Coronary artery (tissue), 2 donors: Measurements from ENCODE around the gene ZFP69.
A peak's percentile ranks its signal among the peaks of the same experiment; 100 is the strongest.

Source experiments
- DNase-seq: peaks from one replicate; pipeline ENCODE4 v3.0.0-alpha.2; 2017; ENCODE audit warnings: low spot score
- H3K27ac ChIP-seq, 2 donors: fragments of 200-600 bp; sonication (generic); one replicate each; pipeline ENCODE4 v1.5.1; 2016 to 2019
- H3K4me3 ChIP-seq: fragments of 200-600 bp; sonication (generic); 2 replicates; pipeline ENCODE4 v1.5.1; 2016; ENCODE audit warnings: mild to moderate bottlenecking, moderate library complexity
- TF ChIP-seq, protein P1 (sequence below): fragments of 200-600 bp; sonication (generic); IDR thresholded peaks from one replicate; pipeline ENCODE4 v1.5.1; 2019; ENCODE audit warnings: antibody characterized with exemption

ZFP69 gene

GRCh38 chr1:40507973-40508372 is 30.9 kb downstream of the ZFP69 start:
- TF ChIP-seq, protein P1, sequence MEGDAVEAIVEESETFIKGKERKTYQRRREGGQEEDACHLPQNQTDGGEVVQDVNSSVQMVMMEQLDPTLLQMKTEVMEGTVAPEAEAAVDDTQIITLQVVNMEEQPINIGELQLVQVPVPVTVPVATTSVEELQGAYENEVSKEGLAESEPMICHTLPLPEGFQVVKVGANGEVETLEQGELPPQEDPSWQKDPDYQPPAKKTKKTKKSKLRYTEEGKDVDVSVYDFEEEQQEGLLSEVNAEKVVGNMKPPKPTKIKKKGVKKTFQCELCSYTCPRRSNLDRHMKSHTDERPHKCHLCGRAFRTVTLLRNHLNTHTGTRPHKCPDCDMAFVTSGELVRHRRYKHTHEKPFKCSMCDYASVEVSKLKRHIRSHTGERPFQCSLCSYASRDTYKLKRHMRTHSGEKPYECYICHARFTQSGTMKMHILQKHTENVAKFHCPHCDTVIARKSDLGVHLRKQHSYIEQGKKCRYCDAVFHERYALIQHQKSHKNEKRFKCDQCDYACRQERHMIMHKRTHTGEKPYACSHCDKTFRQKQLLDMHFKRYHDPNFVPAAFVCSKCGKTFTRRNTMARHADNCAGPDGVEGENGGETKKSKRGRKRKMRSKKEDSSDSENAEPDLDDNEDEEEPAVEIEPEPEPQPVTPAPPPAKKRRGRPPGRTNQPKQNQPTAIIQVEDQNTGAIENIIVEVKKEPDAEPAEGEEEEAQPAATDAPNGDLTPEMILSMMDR, result no peak
- peak overlapping the region; percentile 67 to 85 for H3K27ac ChIP-seq
- H3K4me3 ChIP-seq, result peak overlapping the region; percentile 77
- no peak for DNase-seq

DNA sequence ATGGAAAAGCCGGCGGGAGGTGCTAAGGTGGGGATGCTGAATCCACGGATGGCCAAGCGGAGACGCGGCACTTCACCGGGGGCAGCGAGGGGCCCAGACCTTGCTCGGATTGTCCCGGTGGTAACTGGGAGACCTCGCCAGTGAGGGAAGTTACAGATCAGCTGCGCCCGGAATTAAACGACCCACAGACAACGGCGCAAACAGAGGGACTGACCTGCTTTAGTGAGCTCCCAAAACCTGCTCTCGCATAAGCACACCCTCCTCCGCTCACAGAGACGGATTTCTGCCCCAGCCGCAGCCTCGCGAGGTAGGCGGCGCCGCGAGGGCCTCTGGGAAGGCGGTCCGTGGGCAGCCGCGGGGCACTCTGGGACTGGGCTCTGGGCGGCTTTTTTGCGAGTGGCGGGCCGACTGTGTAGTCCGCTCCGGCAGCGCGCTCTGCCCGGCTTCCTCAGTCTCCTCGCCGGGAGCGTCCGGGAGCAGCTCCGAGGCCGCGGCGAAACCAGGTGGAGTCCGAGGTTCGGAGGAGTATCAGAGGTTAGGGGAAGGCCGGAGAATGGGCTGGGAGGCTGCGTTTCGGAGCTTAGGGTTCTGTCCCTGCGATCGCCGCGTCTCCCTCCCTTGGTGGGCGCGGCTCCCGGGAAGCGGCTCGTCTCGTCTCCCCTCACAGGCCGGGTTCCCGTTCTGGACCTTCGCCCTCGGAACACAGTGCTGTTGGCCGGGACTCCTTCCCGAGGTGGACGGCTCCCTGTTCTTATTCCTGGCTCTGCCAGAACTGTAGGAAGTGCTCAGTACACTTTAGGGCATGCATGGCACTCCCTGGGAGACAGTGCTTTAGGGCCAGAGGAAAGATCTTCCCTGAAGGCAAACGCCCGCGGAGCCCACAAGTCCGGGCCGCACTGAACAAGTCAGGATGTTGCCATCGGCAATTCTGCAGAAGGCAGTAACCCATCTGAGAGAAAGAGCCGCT is 31.6 kb downstream of the ZFP69 start, which contains the start of gene EXO5:
EXO5 (plus strand) TSS at position 393 of the 967 bp plus-strand sequence. CDS start 5,778 bp downstream, outside the sequence.
- H3K27ac ChIP-seq, result peak within 1 kb of the TSS; percentile 67 to 85
- TF ChIP-seq, protein P1, result no peak

GRCh38 chr1:40519517-40519916 is 42.4 kb downstream of the ZFP69 start:
- no peak overlapping the region for H3K27ac ChIP-seq
- DNase-seq, result no peak
- no peak overlapping the region for H3K4me3 ChIP-seq
- TF ChIP-seq, protein P1, result no peak

More for the DNA sequence above, 31.6 kb downstream of the ZFP69 start, which contains the start of gene EXO5:
- DNase-seq, result peak; percentile 83
- H3K4me3 ChIP-seq, result peak within 1 kb of the TSS; percentile 77

- H3K27ac ChIP-seq, result peak overlapping the region; percentile 85 to 87
- H3K4me3 ChIP-seq, result peak overlapping the region; percentile 84
- DNase-seq, result no peak
- TF ChIP-seq, protein P1, result no peak
These were observed 53.8 kb downstream of the ZFP69 start for GRCh38 chr1:40530735-40531380.

DNA sequence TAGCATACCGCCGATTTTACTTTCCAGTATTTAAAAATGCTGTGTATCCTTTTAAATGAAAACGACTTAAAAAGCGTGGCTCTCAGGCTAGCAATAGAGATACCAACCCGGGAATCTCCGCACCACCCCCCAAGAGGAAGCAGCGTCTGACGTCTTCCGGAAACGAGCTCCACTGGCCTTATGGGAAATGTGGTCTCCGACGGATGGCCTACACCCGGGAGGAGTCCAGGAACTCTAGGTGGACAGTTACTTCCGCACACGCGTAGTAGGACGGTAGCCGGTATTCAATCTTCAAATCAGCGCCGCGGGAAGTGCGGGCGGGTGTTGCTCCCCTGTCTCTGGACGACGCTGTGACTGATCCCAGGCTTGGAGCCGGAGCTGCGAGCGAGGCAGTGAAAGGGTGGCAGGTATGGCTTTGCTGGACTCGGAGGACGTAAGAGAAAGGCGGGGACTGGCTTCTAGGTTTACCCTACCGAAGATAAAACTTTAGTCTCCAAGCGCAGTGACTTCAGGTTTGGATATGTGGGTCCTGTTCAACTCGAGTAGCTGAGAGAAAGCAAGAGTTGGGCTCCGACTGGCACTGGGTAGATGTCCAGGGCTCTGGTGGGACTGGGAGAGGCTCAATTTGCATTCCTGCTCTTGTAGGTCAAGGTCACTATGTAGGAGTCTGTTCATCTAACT is 54.4 kb downstream of the ZFP69 start, which contains the start of gene ZNF684:
ZNF684 (plus strand) TSS at position 257 of the 681 bp plus-strand sequence. CDS start 1,530 bp downstream, outside the sequence.
- DNase-seq, result peak; percentile 91
- Histone ChIP-seq H3K4me3 (peak within 1 kb of the TSS; percentile 84), H3K27ac (peak within 1 kb of the TSS; percentile 85 to 87)
- TF ChIP-seq, protein P1, result no peak

DNA sequence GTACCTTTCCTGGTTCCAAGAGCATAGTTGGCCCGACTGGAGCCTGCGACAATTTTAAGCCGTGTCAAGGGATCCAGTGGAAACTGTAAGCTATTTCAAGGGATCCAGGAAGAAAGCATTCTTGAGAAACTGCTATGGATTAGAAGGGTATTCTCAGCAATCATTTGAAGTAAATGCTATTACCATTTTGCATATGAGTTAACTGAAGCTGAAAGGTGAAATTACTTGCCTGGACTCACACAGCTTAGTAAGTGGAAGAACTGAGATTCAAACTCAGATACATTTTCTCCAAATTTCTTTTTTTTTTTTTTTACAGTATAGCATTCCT is 54.9 kb downstream of the ZFP69 start:
- peak overlapping the region; percentile 84 for H3K4me3 ChIP-seq
- peak overlapping the region; percentile 85 to 87 for H3K27ac ChIP-seq
- no peak for DNase-seq
- TF ChIP-seq, protein P1, result no peak
